Dermis microvascular lymphatic vessel endothelial cell (primary cell): ENCODE results near the gene PRLHR. TPM values are rescaled to one million over a fixed set of nuclear protein-coding genes. Genes with fewer than 3 reads are reported as not detected.

Experiments
- DNase-seq, 2 donors: peaks; one replicate each; pipeline versions ENCODE4 v3.0.0 to v3.0.0-alpha.2; 2010; ENCODE audit warnings: low read depth in 2 of 2
- total RNA-seq: library from RNA; depleted of rRNA; stranded (reverse); fragments of >200 nt; gene quantifications from 2 replicates; pipeline ENCODE4 v1.2.1, GENCODE V29; 2014

Gene PRLHR
- total RNA-seq, result not detected in 2 replicates

- DNase-seq, result peak; percentile 1 to 33
These were observed at the start of gene PRLHR for GRCh38 chr10:118595598-118596425. TSS of gene PRLHR (minus strand) at chr10:118595648. CDS start at chr10:118595244, 404 bp downstream.

DNA sequence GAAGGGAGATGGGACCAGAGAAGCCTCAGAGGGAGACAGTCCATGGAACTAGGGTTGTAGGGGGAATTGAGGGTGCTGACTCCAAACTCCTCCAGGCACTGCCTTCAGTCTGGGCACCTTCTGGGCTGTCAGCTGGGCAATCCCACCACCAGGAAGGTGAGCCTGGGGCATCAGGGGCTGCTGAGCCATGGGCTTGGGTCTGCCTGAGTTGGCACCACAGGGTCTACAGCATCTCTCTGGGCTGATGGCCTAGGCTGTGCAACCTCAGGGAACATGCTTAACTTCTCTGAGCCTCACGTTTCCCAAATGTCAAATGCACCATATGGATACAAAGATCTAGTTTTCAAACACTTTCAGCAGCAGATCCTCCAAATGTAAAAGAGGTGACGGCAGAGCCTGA is 46.8 kb upstream of the PRLHR start:
- DNase-seq, result no peak

DNA sequence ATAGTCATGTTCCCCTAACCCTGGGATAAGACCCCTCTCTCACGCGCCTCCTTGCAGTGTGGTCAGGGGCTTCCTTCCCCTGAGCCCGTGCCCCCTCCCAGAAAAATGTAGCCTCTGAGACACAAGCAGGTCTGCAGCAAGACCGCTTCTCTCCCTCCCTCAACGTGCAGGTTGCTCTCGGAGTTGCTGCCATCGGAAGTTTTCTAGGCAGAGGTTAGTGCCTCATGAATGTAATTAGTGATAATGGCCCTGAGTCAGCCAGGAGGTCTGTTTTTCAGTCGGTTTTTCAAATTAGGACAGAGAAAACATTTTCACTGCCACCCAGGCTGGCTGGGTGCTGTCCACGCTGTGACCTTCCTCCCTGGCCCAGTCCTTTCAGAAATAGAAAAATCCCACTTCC is 43.2 kb upstream of the PRLHR start:
- DNase-seq, result no peak

DNA sequence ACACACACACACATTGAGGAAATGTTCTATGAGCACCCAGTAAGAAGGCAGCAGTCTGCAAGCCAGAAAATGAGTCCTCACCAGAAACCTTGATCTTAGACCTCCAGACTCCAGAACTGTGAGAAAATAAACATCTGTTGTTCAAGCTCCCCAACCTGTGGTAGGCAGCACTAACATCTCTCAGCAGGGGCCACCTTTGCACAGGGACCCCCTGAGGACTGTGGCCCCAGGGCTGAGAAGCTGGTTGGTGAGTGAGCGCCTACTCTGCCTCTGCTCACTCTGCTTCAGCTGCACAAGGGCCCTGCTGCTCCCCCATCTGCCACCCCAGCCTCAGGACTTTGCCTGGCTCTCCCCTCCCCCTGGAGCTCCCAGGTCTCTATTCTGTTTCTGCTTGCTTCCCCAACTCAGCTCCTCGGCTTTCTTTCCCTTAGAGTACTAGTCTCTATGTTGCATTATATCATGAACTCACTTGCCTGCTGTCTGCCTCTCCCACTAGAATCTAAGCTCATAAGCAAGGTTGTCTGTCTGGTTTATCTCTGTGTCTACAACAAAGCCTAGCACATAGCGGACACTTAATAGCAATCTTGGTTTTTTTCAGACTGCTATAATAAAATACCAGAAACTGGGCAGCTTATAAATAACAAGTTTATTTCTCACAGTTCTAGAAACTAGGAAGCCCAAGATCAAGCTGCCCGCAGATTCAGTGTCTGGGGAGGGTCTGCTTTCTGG is 40.4 kb upstream of the PRLHR start:
- no peak for DNase-seq

- no peak for DNase-seq
These were observed 38.3 kb upstream of the PRLHR start for GRCh38 chr10:118633786-118634185.

- no peak for DNase-seq
These were observed 33.8 kb upstream of the PRLHR start for GRCh38 chr10:118629211-118629610.

DNA sequence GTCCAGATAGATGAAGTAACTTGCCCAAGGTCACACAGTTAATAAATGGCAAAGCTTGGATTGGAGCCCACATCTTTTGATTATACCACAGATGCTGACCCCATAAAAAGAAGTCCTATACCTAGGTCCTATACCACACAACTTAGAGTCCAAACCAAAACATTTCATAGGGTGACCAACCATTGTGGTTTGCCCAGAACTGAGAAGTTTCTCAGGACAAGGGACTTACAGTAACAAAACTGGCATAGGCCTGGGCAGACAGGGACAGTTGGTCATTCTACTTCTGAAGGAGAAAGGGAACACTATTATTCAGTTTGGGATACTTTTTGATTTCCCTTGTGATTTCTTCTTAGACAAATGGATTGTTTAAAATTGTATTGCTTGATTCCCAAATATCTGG is 32.9 kb upstream of the PRLHR start:
- DNase-seq, result no peak

DNA sequence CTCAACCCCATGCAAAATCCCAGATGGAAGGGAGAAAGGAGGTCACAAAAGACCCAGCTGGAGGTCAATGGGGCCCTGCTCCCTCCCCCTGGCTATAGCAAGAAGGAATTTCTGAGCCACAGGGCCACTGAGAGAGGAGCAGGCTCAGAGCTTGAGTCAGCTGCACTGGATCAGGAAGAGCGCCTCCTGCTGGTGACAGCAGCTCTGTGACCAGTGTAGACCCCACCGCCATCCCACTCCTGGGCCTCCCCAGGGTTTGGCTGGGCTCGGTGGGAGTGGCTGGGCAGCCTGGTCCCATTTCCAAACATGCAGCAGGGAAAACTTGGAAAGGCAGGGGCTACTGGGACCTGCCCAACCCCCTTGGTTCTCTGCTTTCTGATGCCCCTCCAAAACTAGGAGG is 31.5 kb upstream of the PRLHR start:
- no peak for DNase-seq

DNA sequence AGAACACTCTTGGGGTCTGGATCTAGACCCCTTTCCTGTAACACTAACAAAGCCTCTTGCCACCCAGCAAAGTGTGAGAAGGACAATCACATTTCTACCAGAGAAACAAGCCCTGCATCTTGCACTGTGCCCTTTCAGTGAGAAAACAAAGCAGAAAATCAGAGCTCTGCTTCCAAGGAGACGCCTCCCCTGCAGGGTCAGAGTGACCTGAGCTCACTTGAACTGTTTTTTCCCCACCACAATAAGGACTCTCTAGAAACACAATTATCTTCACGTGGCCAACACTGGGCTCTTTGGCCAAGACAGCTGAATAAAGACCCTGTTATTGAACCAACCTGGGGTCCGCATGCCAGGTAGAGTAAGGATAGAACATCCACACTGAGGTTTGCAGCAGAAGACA is 30.1 kb upstream of the PRLHR start:
- DNase-seq, result no peak

DNA sequence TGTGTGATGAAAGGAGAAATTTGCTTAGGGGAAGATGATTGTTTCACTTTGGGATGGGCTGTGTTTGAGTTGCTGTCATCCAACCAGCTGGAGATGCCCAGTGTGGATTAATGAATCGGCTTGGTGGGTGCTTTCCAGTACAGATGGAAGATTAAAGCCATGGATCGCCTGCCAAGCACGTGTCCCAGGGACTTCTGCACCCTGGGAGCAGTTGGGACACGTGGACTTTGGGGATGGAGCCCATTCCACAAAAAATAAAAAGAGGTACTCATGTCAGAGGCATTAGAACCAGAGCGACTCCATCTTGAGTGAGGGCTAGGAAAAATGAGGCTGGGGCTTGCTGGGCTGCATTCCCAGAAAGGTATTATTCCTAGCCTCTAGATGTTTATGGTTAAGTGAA is 29.3 kb upstream of the PRLHR start:
- DNase-seq, result no peak

DNA sequence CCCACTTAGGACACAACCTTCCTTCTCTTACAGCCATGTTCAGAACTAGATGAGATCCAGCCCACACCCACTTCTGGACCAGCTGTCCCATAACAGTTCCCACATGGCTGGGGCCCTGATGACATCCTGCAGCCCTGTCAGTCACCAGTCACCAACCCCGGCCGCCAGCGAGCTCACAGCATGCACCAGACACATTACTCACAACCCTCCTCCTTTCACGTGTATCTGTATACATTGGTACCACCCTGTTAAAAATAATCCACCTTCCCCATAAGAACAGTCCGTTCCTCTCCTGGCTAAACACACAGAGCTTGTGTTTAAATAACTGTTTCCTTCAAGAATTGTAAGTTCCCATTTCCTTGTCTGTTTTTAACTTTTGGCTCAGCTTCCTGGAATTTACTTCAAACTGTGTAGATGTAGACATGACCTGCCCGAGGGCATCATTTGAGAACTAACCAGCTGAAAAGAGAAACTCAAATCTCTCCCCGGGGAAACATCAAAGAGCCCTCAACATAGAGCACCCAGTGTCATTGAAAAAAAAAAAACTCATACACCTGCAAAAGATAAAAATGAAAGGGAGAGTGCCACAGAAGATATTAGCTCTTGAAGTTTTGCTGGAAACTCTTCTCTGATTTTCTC is 26.0 kb upstream of the PRLHR start:
- no peak for DNase-seq

- peak in 1 of 2 donors; percentile 15 for DNase-seq
These were observed 18.4 kb upstream of the PRLHR start for GRCh38 chr10:118613863-118614262.

DNA sequence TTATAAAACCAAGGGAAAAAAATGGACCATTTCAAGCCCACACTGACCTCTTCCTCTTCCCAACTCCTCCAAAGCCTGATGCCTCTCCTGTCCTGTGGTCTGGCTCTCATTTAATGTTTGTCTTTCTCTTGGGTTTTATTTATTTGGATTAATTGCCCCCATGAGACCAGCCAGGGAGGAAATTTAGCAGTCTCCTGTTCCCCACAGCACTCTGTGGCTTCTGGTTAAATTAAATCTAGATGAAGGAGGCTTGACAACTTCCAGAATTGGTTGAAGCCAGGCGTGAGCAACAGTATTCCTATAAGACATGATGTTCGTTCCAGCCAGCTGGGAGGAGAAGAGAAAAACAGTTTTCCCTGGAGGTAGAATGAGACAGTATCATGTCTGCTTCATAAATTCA is 15.1 kb upstream of the PRLHR start:
- DNase-seq, result no peak

DNA sequence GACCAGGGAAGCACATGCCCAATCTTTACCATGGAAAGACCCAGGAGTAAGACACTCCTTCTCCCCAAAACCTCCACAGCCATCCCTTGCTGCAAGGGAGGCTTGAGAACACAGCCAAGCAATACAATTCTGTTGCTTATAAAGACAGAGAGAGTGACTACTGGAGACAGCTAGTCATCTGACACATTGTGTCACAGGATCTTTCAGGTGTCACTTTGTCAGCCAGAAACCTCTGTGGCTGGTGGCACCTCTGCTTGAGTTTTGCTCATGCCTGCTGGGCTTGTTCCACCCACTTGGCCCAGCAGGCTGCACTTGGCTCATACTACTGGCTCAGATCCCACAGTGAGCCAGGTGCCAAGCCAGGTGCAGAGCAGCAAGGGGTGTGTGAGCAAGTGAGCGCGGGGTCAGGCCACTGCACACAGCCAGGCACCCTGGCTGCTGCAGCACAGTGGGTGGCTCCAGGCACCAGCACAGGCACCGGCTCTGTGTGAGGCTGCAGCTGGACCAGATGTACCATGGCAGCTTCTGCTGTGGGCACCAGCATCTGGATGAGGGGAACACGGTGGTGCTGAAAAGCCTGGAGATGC is 12.4 kb upstream of the PRLHR start:
- no peak for DNase-seq

DNA sequence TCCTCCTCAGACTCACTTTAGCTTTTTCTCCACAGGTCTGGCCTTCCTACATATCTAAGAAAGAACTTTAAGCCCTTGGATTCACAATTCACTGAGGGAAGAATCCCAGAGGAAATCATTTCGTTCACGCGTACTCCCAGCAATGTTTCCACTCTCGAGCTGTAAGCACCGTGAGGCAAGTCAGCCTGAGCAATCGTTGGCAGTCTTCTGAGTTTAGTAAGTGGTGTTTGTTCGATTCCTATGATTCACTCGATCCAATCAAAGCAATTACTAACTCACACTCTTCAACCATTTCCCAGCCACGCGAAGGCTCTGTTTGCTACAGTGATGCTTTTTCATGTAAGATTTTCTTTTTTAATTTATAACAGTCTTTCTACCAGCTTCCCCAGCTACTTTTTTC is 10.2 kb upstream of the PRLHR start:
- DNase-seq, result no peak

DNA sequence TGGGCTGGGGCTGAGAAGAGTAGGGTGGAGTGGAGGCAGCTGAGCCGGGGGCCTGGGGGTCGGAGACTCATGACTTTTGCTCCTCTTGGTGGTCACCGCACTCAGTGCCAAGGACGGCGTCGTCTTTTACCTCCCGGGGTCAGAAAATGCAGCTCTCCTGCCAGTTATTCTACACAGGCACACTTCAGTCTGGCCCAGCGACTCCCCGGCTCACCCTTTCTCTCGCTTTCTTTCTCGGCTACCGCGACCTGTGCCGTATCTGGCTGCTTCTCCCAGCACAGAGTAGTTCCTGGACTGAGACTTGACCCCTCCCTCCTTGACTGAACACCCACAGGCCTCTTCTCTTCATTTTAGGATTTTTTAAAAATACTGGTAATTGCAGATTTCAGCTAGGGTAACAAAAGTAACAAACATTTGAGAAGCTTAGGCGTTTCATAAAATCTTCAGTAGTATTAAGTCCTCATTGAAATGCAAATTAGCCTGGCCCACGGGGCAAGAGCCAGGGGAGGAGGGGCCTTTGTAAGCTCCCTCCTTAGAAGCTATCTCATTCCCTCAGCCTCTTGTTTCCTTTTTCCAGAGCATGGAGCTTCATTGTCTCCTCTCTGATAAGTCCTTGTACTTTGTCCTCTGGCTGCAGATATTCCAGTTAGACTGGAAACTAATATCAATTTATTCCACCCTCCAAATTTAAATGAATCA is 1.1 kb upstream of the PRLHR start:
- DNase-seq, result no peak

- no peak for DNase-seq
These were observed 406 bp downstream of the PRLHR start for GRCh38 chr10:118595064-118595420.

DNA sequence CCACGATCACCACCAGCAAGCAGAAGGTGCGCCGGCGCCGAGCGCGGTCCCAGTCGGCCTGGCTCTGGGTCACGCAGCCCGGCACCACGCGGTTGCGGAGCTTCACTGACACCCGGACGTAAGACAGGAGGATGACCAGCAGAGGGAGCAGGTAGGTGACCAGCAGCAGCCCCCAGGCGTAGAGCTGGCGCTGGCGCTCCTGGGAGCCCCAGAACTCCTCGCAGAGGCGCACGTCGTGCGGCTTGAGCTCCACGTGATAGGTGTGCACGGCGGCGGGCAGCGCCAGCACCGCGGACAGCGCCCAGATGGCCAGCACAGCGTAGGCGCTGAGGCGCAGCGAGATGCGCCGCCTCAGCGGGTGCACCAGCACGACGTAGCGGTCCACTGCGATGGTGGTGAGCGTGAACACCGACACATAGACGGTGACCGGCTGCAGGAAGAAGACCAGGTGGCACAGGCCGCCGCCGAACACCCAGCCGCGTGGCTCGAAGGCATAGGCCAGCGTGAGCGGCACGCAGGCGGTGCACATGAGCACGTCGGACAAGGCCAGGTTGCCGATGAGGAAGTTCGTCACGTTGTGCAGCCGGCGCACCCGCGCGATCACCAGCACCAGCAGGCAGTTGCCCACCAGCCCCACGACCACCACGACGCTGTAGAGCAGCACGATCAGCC is 920 bp downstream of the PRLHR start:
- DNase-seq, result peak; percentile 10 to 57

DNA sequence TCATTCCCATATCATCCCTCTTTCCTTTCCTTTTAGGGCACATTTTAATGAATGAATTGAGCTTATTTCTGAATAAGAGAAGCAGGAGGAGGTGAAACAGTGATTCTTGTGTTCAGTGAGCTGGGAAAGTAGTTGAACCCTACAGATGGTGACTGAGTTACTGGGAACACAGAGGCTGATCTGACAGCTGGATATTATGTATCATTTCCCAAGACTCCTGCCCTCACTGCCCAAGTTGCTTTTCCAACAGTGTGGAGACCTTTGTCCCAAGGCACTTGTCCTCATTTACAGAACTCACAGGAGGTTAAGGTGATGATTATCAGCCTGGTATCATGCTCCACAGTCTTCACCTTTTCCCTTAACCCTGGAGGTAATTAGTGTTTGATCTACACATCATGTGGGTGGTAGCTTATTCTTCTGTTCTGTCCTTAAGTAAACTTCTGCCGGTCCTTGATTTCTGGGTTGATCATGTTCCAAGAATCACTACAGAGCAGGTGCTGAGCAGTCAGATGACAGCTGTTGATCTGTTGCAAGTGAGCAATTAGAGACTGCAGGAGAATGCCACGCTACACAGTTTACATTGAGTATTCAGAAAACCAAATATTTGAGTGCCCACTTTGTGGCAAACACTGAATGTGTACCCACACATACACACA is 2.6 kb downstream of the PRLHR start:
- no peak for DNase-seq

DNA sequence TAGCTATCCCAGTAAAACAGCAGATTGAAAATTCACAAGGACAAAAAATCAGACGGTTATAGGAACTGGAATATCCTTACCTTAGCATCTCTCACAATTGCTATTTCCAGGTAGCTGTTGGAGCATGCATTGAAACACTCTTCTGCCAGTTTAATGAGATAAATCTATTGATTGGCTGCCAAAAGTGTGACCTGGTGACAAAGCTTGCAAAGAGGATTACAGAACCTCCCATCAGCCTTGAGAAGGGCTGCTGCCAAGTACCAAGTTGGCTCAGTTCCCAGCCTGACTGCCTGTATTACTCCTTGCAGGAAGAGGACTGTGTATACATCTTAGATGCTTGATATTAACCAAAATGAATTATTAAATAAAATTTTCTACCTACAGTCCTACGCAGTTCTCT is 5.1 kb downstream of the PRLHR start:
- DNase-seq, result peak in 1 of 2 donors; percentile 14
